Calu3 (cell line): ENCODE results near the gene TMEM62. TPM values are rescaled to one million over a fixed set of nuclear protein-coding genes. Genes with fewer than 3 reads are reported as not detected.

Experiments
- BruUV-seq: library from RNA; stranded (reverse); fragments of 400-500 nt; replicated peaks from 2 replicates; lab custom pipeline; 2021; lab: Mats Ljungman, UMichigan
- CTCF ChIA-PET: fragments of 300-600 bp; sonication (Branson Sonifier 250); formaldehyde crosslinking; loops from one replicate; lab custom pipeline; 2022; ENCODE audit warnings: antibody characterized with exemption; lab: Charles Lee
- DNase-seq: peaks from one replicate; pipeline ENCODE4 v3.0.0; 2022
- H3K27ac Mint-ChIP-seq: one replicate; pipeline ENCODE4 v1.8.0; 2022; ENCODE audit warnings: mixed read lengths; ENCODE audit not compliant: unreplicated experiment
- H3K27me3 Mint-ChIP-seq: one replicate; pipeline ENCODE4 v1.8.0; 2022; ENCODE audit warnings: mixed read lengths; ENCODE audit not compliant: unreplicated experiment
- H3K36me3 Mint-ChIP-seq: one replicate; pipeline ENCODE4 v1.8.0; 2022; ENCODE audit warnings: mild to moderate bottlenecking, moderate library complexity, mixed read lengths; ENCODE audit not compliant: insufficient read depth, unreplicated experiment
- H3K4me1 Mint-ChIP-seq: one replicate; pipeline ENCODE4 v1.8.0; 2022; ENCODE audit warnings: mild to moderate bottlenecking, low read depth, mixed read lengths; ENCODE audit not compliant: unreplicated experiment
- H3K4me3 Mint-ChIP-seq: one replicate; pipeline ENCODE4 v1.8.0; 2022; ENCODE audit warnings: mild to moderate bottlenecking, low read depth, moderate library complexity, mixed read lengths; ENCODE audit not compliant: unreplicated experiment
- H3K9me3 Mint-ChIP-seq: one replicate; pipeline ENCODE4 v1.8.0; 2022; ENCODE audit warnings: low read depth, mixed read lengths; ENCODE audit not compliant: unreplicated experiment
- CTCF ChIP-seq: fragments of 200-600 bp; IDR thresholded peaks from one replicate; pipeline ENCODE4 v1.8.0; 2022; ENCODE audit warnings: antibody characterized with exemption; ENCODE audit not compliant: unreplicated experiment
- intact Hi-C: fragments of 100-400 bp; cut with micrococcal nuclease; formaldehyde crosslinking; loops from one replicate; pipeline ENCODE4 v1.10.0; 2022; ENCODE audit not compliant: unreplicated experiment
- total RNA-seq: library from RNA; stranded (reverse); gene quantifications from 2 replicates; pipeline ENCODE4 v1.2.3, GENCODE V29; 2022

Gene TMEM62
- total RNA-seq, 1 experiment from 2014 or later: 25.4 TPM

GRCh38 chr15:43214169-43214568 is 80.8 kb downstream of the TMEM62 start:
- H3K36me3 Mint-ChIP-seq: no peaks in the 10 kb centered on the region
- BruUV-seq: no TSS peak
- TF ChIP-seq CTCF: no peak
- H3K4me1 Mint-ChIP-seq: no peaks in the 10 kb centered on the region
- H3K27me3 Mint-ChIP-seq: peaks cover 39% of the 10 kb centered on the region
- intact Hi-C loops: no loop called here
- no peaks in the 10 kb centered on the region for H3K9me3 Mint-ChIP-seq
- H3K27ac Mint-ChIP-seq: no peak overlapping the region
- no peak for DNase-seq
- no peak overlapping the region for H3K4me3 Mint-ChIP-seq
- CTCF ChIA-PET: no interaction called here

DNA sequence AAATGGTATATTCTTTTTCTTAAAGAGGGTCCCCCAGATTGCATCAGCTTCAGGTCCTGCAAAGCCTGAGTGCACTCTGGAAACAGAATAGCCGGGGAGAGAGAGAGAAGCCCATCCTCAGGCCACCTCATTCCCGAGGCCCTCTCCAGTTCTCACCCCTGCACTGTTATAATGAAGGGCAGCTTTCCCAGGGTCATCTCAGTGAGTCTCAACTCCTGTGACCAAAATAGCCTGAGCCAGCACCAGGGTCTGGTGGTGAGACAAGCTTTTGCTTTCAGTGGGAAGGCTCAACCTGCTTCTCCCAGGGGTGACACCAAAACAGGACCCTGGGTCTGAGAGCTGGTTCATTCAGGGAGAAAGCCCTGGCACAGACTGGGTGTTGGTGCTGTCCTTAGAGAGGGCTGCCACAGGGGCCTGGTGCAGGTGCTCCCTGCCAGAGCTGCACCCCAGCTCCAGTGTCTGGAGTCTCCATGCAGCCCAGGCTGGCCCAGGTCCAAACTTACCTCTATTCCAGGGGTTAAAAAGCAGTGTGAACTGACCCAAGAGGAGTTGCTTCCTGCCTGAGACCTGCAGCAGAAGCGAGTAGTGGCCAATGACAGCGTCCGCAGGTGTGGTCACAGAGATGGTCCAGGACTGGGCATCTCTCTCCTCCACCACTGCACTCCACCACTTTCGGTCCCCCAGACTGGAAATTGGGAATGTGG is 81.4 kb downstream of the TMEM62 start:
- Mint-ChIP-seq H3K9me3 (no peaks in the 10 kb centered on the region), H3K27me3 (peaks cover 35% of the 10 kb centered on the region), H3K36me3 (no peaks in the 10 kb centered on the region), H3K27ac (no peak overlapping the region), H3K4me3 (no peak overlapping the region), H3K4me1 (no peaks in the 10 kb centered on the region)
- intact Hi-C loops: no loop called here
- TF ChIP-seq CTCF: no peak
- BruUV-seq: no TSS peak
- no peak for DNase-seq
- CTCF ChIA-PET: interaction anchor here (1.4 kb wide), 1 partner anchor 10 kb away, joined by 3 read pairs; no protein-coding TSS in a partner anchor

- H3K4me3 Mint-ChIP-seq: no peak overlapping the region
- no peaks in the 10 kb centered on the region for H3K9me3 Mint-ChIP-seq
- intact Hi-C loops: no loop called here
- DNase-seq: no peak
- H3K36me3 Mint-ChIP-seq: no peaks in the 10 kb centered on the region
- no peak for TF ChIP-seq CTCF
- H3K27me3 Mint-ChIP-seq: peaks cover 35% of the 10 kb centered on the region
- no peak overlapping the region for H3K27ac Mint-ChIP-seq
- H3K4me1 Mint-ChIP-seq: no peaks in the 10 kb centered on the region
- BruUV-seq: no TSS peak
- CTCF ChIA-PET: interaction anchor here (1.2 to 1.4 kb wide), 2 partner anchors 9 to 11 kb away, joined by 3 read pairs; no protein-coding TSS in a partner anchor
Observed at GRCh38 chr15:43215961-43216360, 82.6 kb downstream of the TMEM62 start.

- CTCF ChIA-PET: interaction anchor here (0.7 kb wide), 1 partner anchor 147 kb away, joined by 3 read pairs; no protein-coding TSS in a partner anchor
- intact Hi-C loops: no loop called here
- H3K27ac Mint-ChIP-seq: no peak overlapping the region
- TF ChIP-seq CTCF: no peak
- H3K4me1 Mint-ChIP-seq: no peaks in the 10 kb centered on the region
- no peaks in the 10 kb centered on the region for H3K36me3 Mint-ChIP-seq
- H3K27me3 Mint-ChIP-seq: peaks cover 32% of the 10 kb centered on the region
- DNase-seq: no peak
- no peaks in the 10 kb centered on the region for H3K9me3 Mint-ChIP-seq
- H3K4me3 Mint-ChIP-seq: no peak overlapping the region
- BruUV-seq: no TSS peak
Observed at GRCh38 chr15:43218908-43219706, 85.7 kb downstream of the TMEM62 start.
